Epithelial cell of proximal tubule (primary cell): ENCODE measurements around the gene ASS1. TPM values are rescaled to one million over a fixed set of nuclear protein-coding genes. Genes with fewer than 3 reads are reported as not detected.

Experiments used
- DNase-seq: peaks from one replicate; pipeline ENCODE4 v3.0.0-alpha.2; 2011; ENCODE audit warnings: low read depth
- H3K4me3 ChIP-seq: 2 replicates; pipeline ENCODE4 v1.5.1; 2011; ENCODE audit warnings: low read depth, mild to moderate bottlenecking, low read length
- total RNA-seq: library from RNA; depleted of rRNA; stranded (reverse); fragments of >200 nt; gene quantifications from 2 replicates; pipeline ENCODE4 v1.2.3, GENCODE V29; 2015
- TF ChIP-seq, protein P1 (sequence below): conservative IDR thresholded peaks from 2 replicates; pipeline ENCODE4 v1.5.1; 2012; ENCODE audit warnings: low read depth, mild to moderate bottlenecking, low read length

Gene ASS1
- total RNA-seq, 1 donor from 2014 or later, result 9.4 TPM

DNA sequence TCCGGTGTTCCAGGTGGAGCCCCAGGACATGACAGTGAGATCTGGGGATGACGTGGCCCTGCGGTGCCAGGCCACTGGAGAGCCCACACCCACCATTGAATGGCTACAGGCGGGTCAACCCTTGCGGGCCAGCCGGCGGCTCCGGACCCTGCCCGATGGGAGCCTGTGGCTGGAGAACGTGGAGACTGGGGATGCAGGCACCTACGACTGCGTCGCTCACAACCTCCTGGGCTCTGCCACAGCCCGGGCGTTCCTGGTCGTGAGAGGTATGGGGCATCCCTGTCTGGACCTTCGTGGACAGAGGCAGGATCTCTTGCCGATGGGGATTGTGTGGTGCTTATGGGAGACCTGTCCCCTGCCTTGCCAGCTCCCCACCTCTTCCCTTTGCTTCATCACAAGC is 26.0 kb upstream of the ASS1 start:
- DNase-seq, result no peak
- TF ChIP-seq, protein P1, sequence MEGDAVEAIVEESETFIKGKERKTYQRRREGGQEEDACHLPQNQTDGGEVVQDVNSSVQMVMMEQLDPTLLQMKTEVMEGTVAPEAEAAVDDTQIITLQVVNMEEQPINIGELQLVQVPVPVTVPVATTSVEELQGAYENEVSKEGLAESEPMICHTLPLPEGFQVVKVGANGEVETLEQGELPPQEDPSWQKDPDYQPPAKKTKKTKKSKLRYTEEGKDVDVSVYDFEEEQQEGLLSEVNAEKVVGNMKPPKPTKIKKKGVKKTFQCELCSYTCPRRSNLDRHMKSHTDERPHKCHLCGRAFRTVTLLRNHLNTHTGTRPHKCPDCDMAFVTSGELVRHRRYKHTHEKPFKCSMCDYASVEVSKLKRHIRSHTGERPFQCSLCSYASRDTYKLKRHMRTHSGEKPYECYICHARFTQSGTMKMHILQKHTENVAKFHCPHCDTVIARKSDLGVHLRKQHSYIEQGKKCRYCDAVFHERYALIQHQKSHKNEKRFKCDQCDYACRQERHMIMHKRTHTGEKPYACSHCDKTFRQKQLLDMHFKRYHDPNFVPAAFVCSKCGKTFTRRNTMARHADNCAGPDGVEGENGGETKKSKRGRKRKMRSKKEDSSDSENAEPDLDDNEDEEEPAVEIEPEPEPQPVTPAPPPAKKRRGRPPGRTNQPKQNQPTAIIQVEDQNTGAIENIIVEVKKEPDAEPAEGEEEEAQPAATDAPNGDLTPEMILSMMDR, result no peak
- H3K4me3 ChIP-seq, result no peak overlapping the region

DNA sequence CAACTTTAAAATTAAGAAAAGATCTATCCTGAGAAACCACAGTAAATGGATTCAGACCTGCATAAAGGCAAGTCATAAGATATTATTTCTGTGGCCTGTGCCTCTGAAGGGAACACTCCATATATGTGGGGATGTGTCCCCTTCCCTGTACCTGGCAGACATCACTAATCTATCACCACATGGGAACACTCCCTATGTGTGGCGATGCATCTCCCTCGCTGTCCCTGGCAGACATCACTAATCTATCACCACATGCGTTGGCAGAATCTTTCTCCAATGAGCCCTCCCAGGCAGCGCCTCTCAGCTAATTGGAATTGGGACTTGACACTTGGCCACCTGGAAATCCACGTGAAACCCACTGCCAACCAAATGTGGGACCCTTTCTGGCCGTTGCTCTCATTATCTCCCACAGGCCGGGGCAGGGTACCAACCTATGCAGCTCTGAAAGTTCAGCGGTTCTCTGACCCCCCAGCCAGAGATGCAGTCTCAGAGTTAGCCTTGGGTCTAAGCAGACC is 25.2 kb upstream of the ASS1 start:
- DNase-seq, result no peak
- TF ChIP-seq, protein P1, result no peak
- no peak overlapping the region for H3K4me3 ChIP-seq

DNA sequence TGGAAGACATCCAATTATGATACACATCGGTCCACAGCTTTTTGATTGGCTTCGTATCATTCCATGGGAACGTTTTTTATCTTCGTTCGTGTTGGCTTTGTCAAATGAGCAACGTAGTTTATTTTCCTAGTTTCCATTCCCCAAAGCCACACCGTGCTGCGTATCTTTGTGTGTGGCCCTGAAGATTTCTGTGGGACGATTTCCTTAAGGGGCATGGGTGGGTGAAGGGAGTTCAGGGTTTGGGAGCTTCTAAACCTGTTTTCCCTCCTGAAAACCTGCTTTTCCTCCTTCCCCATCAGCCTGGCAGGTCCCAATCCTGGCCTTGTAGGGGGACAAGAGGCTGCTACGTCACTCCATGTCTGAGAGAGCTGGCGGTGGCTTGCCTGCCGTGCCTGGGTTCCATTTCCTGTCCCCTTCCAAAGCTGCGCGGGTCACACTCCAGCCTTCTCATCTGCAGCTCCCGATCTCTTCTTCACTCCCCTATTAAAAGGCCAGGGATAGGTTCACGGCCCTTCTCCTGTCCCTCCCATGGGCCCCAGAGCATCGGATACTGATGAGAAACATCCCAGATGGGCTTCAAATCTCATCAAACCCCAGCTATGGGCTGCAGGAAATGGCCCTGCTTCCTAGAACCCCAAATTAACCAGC is 23.5 kb upstream of the ASS1 start:
- no peak for DNase-seq
- TF ChIP-seq, protein P1, result no peak
- H3K4me3 ChIP-seq, result no peak overlapping the region

DNA sequence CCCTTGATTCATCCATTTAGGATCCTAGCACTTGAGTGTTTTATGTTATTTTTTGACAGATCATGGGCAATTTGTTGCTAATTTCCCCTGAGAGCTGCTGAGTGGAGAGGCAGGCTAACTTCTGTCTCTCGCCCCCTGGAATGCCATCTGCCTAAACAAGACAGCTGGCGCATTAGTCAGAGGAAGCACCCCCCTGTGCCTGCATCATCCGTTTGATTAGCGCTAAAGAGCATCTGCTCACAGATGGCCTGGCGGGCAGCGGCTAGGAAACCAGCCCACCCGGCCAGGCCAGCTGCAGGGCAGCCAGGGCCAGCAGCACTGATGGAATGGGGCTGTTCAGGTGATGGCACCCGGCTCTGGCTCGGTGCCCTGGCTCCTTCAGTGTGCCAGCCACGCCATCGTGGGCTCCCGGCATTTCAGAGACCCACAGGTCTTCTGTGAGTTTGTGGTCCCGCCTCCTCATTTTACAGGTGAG is 22.9 kb upstream of the ASS1 start:
- DNase-seq, result no peak
- H3K4me3 ChIP-seq, result no peak overlapping the region
- TF ChIP-seq, protein P1, result no peak

DNA sequence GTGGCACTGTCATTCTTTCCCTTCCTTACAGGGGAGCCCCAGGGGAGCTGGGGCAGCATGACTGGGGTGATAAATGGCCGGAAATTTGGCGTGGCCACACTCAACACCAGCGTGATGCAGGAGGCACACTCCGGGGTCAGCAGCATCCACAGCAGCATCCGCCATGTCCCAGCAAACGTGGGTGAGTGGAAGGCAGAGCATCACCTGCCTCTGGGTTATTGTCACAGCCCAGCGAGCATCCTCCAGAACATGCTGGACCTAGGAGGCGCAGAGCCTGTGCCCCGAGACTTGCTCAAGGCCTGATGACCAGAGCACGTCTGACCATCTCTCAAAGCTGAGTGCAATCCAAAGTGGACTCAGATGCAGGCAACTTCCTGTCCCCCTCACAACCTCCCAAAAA is 22.2 kb upstream of the ASS1 start:
- H3K4me3 ChIP-seq, result no peak overlapping the region
- DNase-seq, result no peak
- TF ChIP-seq, protein P1, result no peak

DNA sequence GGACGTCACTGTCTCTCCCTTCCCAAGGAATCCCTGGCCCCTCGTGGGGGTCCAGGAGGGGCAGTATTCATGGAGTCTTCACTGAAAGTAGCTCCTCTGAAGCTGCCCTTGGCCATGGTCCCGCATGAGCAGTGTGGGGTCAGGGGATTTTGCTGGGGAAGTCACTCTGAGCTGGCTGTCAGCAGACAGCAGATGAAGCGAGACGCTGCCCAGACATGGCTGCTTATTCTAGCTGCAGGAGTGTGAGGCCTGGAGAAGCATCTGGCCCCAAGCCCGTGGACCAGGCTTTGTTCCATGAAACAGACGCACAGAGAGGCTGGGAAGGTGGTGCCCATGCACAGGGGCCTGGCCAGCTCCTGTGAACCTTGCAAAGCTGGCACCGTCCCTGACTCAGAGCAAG is 21.5 kb upstream of the ASS1 start:
- TF ChIP-seq, protein P1, result no peak
- DNase-seq, result no peak
- H3K4me3 ChIP-seq, result no peak overlapping the region
